ENCODE results near the gene BICDL1. TPM values are rescaled to one million over a fixed set of nuclear protein-coding genes. Genes with fewer than 3 reads are reported as not detected.
"Not testable (repeated sequence)": the region's sequence is repeated elsewhere in the genome, so short reads cannot be mapped to it uniquely, and the experiment has no call there.

The BICDL1 gene
- total RNA-seq, 1 donor from 2014 or later = 40.1 TPM

- no peak for DNase-seq (ENCODE audit: low spot score in 2 of 2, unreplicated experiment in 2 of 2)
- Mint-ChIP-seq H3K36me3 (no peaks in the 10 kb centered on the region), H3K27ac (no peak overlapping the region), H3K4me1 (no peaks in the 10 kb centered on the region), H3K9me3 (no peaks in the 10 kb centered on the region), H3K27me3 (ENCODE audit: low read depth) (peaks cover 1% of the 10 kb centered on the region), H3K4me3 (no peak overlapping the region)
- no peak for TF ChIP-seq CTCF (IDR thresholded peaks at IDR 0.05; ENCODE audit: unreplicated experiment)
These were observed 18.2 kb downstream of the BICDL1 start for GRCh38 chr12:120007272-120007671.

GRCh38 chr12:120010661-120011230 is 21.7 kb downstream of the BICDL1 start:
- no peak overlapping the region for H3K4me3 Mint-ChIP-seq
- H3K27ac Mint-ChIP-seq = no peak overlapping the region
- no peak for DNase-seq (ENCODE audit: low spot score in 2 of 2, unreplicated experiment in 2 of 2)
- TF ChIP-seq CTCF (IDR thresholded peaks at IDR 0.05; ENCODE audit: unreplicated experiment) = no peak
- no peaks in the 10 kb centered on the region for H3K4me1 Mint-ChIP-seq
- no peaks in the 10 kb centered on the region for H3K36me3 Mint-ChIP-seq
- H3K9me3 Mint-ChIP-seq = peaks cover under 1% of the 10 kb centered on the region
- H3K27me3 Mint-ChIP-seq (ENCODE audit: low read depth) = peaks cover 1% of the 10 kb centered on the region

- no peak overlapping the region for H3K4me3 Mint-ChIP-seq
- no peak overlapping the region for H3K27ac Mint-ChIP-seq
- no peak for TF ChIP-seq CTCF (IDR thresholded peaks at IDR 0.05; ENCODE audit: unreplicated experiment)
- H3K27me3 Mint-ChIP-seq (ENCODE audit: low read depth) = peaks cover 1% of the 10 kb centered on the region
- peaks cover 5% of the 10 kb centered on the region for H3K9me3 Mint-ChIP-seq
- no peak for DNase-seq (ENCODE audit: low spot score in 2 of 2, unreplicated experiment in 2 of 2)
- no peaks in the 10 kb centered on the region for H3K4me1 Mint-ChIP-seq
- H3K36me3 Mint-ChIP-seq = peaks cover 4% of the 10 kb centered on the region
These were observed 23.1 kb downstream of the BICDL1 start for GRCh38 chr12:120012067-120012621.

GRCh38 chr12:120013659-120014380 is 24.8 kb downstream of the BICDL1 start:
- peaks cover 5% of the 10 kb centered on the region for H3K9me3 Mint-ChIP-seq
- H3K4me3 Mint-ChIP-seq = no peak overlapping the region
- no peaks in the 10 kb centered on the region for H3K4me1 Mint-ChIP-seq
- TF ChIP-seq CTCF (IDR thresholded peaks at IDR 0.05; ENCODE audit: unreplicated experiment) = no peak
- H3K36me3 Mint-ChIP-seq = peaks cover 4% of the 10 kb centered on the region
- no peak for DNase-seq (ENCODE audit: low spot score in 2 of 2, unreplicated experiment in 2 of 2)
- no peaks in the 10 kb centered on the region for H3K27me3 Mint-ChIP-seq (ENCODE audit: low read depth)
- no peak overlapping the region for H3K27ac Mint-ChIP-seq

GRCh38 chr12:120014381-120014735 is 25.3 kb downstream of the BICDL1 start:
- H3K27ac Mint-ChIP-seq; H3K36me3 Mint-ChIP-seq; H3K4me1 Mint-ChIP-seq; H3K27me3 Mint-ChIP-seq (ENCODE audit: low read depth); H3K4me3 Mint-ChIP-seq; DNase-seq (ENCODE audit: low spot score in 2 of 2, unreplicated experiment in 2 of 2); H3K9me3 Mint-ChIP-seq: not testable (repeated sequence)

- H3K27me3 Mint-ChIP-seq (ENCODE audit: low read depth) = no peaks in the 10 kb centered on the region
- H3K9me3 Mint-ChIP-seq = peaks cover 5% of the 10 kb centered on the region
- H3K36me3 Mint-ChIP-seq = peaks cover 4% of the 10 kb centered on the region
- H3K27ac Mint-ChIP-seq = no peak overlapping the region
- DNase-seq (ENCODE audit: low spot score in 2 of 2, unreplicated experiment in 2 of 2) = no peak
- TF ChIP-seq CTCF (IDR thresholded peaks at IDR 0.05; ENCODE audit: unreplicated experiment) = no peak
- no peaks in the 10 kb centered on the region for H3K4me1 Mint-ChIP-seq
- H3K4me3 Mint-ChIP-seq = no peak overlapping the region
These were observed 26.3 kb downstream of the BICDL1 start for GRCh38 chr12:120015313-120015712.

- not testable (repeated sequence) for DNase-seq (ENCODE audit: low spot score in 2 of 2, unreplicated experiment in 2 of 2); H3K36me3 Mint-ChIP-seq; H3K9me3 Mint-ChIP-seq; H3K4me1 Mint-ChIP-seq; H3K4me3 Mint-ChIP-seq; H3K27ac Mint-ChIP-seq; H3K27me3 Mint-ChIP-seq (ENCODE audit: low read depth)
These were observed 27.2 kb downstream of the BICDL1 start for GRCh38 chr12:120016199-120016598.

All from mesothelial cell of epicardium (in vitro differentiated cells).